GM23338 (cell line): ENCODE results near the gene FAHD1. TPM values are rescaled to one million over a fixed set of nuclear protein-coding genes. Genes with fewer than 3 reads are reported as not detected.

Experiments used
- ATAC-seq: fragments of 200-7000 bp; cut with Tn5 transposase; 3 replicates; pipeline ENCODE4 v1.9.1; 2020
- DNase-seq: peaks from one replicate; pipeline ENCODE4 v3.0.0-alpha.2; 2015; ENCODE audit warnings: low spot score
- H2AFZ ChIP-seq: fragments of 200-600 bp; sonication (generic); 2 replicates; pipeline ENCODE4 v1.8.0; 2016; ENCODE audit warnings: antibody characterized with exemption, mild to moderate bottlenecking, moderate library complexity
- H3F3A ChIP-seq: fragments of 200-600 bp; sonication (generic); replicated peaks from 2 replicates; pipeline ENCODE4 v1.8.0; 2017; ENCODE audit warnings: antibody characterized with exemption, mixed run types, low read depth
- H3K27ac ChIP-seq: fragments of 200-600 bp; sonication (generic); 2 replicates; pipeline ENCODE4 v1.6.1; 2016; ENCODE audit warnings: low read depth
- H3K27me3 ChIP-seq: fragments of 200-600 bp; sonication (generic); 2 replicates; pipeline ENCODE4 v1.8.0; 2016; ENCODE audit warnings: mild to moderate bottlenecking, mixed run types, moderate library complexity; ENCODE audit not compliant: insufficient read depth
- H3K36me3 ChIP-seq: fragments of 200-600 bp; sonication (generic); 2 replicates; pipeline ENCODE4 v1.8.0; 2016; ENCODE audit warnings: mild to moderate bottlenecking; ENCODE audit not compliant: insufficient read depth
- H3K4me1 ChIP-seq: fragments of 200-600 bp; sonication (generic); 2 replicates; pipeline ENCODE4 v1.8.0; 2016; ENCODE audit warnings: mild to moderate bottlenecking, moderate library complexity; ENCODE audit not compliant: insufficient read depth
- H3K4me2 ChIP-seq: fragments of 200-600 bp; sonication (generic); 2 replicates; pipeline ENCODE4 v1.7.1; 2017; ENCODE audit warnings: mixed run types
- H3K4me3 ChIP-seq: fragments of 200-600 bp; sonication (generic); 2 replicates; pipeline ENCODE4 v1.6.1; 2016; ENCODE audit warnings: mixed run types
- H3K79me2 ChIP-seq: fragments of 200-600 bp; sonication (generic); replicated peaks from 2 replicates; pipeline ENCODE4 v1.8.0; 2017; ENCODE audit warnings: mild to moderate bottlenecking; ENCODE audit not compliant: insufficient read depth
- H3K9me2 ChIP-seq: fragments of 200-600 bp; sonication (generic); 2 replicates; pipeline ENCODE4 v1.8.0; 2017; ENCODE audit not compliant: insufficient read depth
- H4K20me1 ChIP-seq: fragments of 200-600 bp; sonication (generic); replicated peaks from 2 replicates; pipeline ENCODE4 v1.8.0; 2017; ENCODE audit warnings: mild to moderate bottlenecking; ENCODE audit not compliant: insufficient read depth
- H3K27ac Mint-ChIP-seq: 2 replicates; pipeline ENCODE4 v1.8.0; 2020; ENCODE audit warnings: inconsistent platforms, mild to moderate bottlenecking, moderate library complexity, mixed read lengths
- H3K27me3 Mint-ChIP-seq: 3 replicates; pipeline ENCODE4 v1.8.0; 2022; ENCODE audit warnings: low read depth, mild to moderate bottlenecking, moderate library complexity, mixed read lengths, inconsistent platforms; ENCODE audit not compliant: insufficient read depth, poor library complexity
- H3K36me3 Mint-ChIP-seq: 3 replicates; pipeline ENCODE4 v1.8.0; 2021; ENCODE audit warnings: low read depth, mild to moderate bottlenecking, inconsistent platforms, moderate library complexity, mixed read lengths
- H3K4me1 Mint-ChIP-seq: 3 replicates; pipeline ENCODE4 v1.8.0; 2020; ENCODE audit warnings: mild to moderate bottlenecking, inconsistent platforms, mixed read lengths
- H3K4me3 Mint-ChIP-seq: 3 replicates; pipeline ENCODE4 v1.8.0; 2021; ENCODE audit warnings: moderate library complexity, mild to moderate bottlenecking, inconsistent platforms, mixed read lengths
- H3K9me3 Mint-ChIP-seq: 3 replicates; pipeline ENCODE4 v1.8.0; 2020; ENCODE audit warnings: moderate library complexity, mild to moderate bottlenecking, inconsistent platforms, mixed read lengths
- CREB1 ChIP-seq: fragments of 250-450 bp; sonication (Bioruptor Pico); IDR thresholded peaks from 2 replicates; pipeline ENCODE4 v1.5.0; 2020; ENCODE audit warnings: low read depth, mild to moderate bottlenecking, moderate library complexity
- EZH2 ChIP-seq: fragments of 200-600 bp; sonication (generic); IDR thresholded peaks from one replicate; pipeline ENCODE4 v1.8.0; 2017; ENCODE audit warnings: antibody characterized with exemption, mild to moderate bottlenecking, low read depth; ENCODE audit not compliant: unreplicated experiment
- EZH2phosphoT487 ChIP-seq: fragments of 200-600 bp; sonication (generic); IDR thresholded peaks from one replicate; pipeline ENCODE4 v1.8.1; 2018; ENCODE audit warnings: antibody characterized with exemption; ENCODE audit not compliant: unreplicated experiment
- POLR2AphosphoS5 ChIP-seq: IDR thresholded peaks from 2 replicates; pipeline ENCODE4 v1.6.1; 2016; ENCODE audit warnings: antibody characterized with exemption, low read depth
- REST ChIP-seq: IDR thresholded peaks from one replicate; pipeline ENCODE4 v1.6.1; 2018; ENCODE audit warnings: antibody characterized with exemption; ENCODE audit not compliant: unreplicated experiment
- STAT1 ChIP-seq: IDR thresholded peaks from one replicate; pipeline ENCODE4 v1.6.1; 2016; ENCODE audit warnings: antibody characterized with exemption; ENCODE audit not compliant: unreplicated experiment
- ZNF114 ChIP-seq: fragments of 250-450 bp; sonication (Bioruptor Pico); IDR thresholded peaks from 2 replicates; pipeline ENCODE4 v1.5.0; 2020; ENCODE audit warnings: mild to moderate bottlenecking, moderate library complexity
- ZNF331 ChIP-seq: fragments of 250-450 bp; sonication (Bioruptor Pico); IDR thresholded peaks from 2 replicates; pipeline ENCODE4 v1.5.0; 2020; ENCODE audit warnings: low read depth, mild to moderate bottlenecking, moderate library complexity
- ZNF462 ChIP-seq: fragments of 250-450 bp; sonication (Bioruptor Pico); IDR thresholded peaks from 2 replicates; pipeline ENCODE4 v1.5.0; 2020; ENCODE audit warnings: mild to moderate bottlenecking, moderate library complexity
- polyA plus RNA-seq: library from polyadenylated mRNA; unstranded; fragments of >200 nt; fragmentation: Nextera tagmentation; extraction: Ambion mirVana; gene quantifications from 2 replicates; pipeline ENCODE4 v1.2.1, GENCODE V29; 2016
- total RNA-seq: library from RNA; depleted of rRNA; stranded (reverse); fragments of >200 nt; shearing (Covaris generic); gene quantifications from 2 replicates; pipeline ENCODE4 v1.2.3, GENCODE V29; 2014

The FAHD1 gene
- total and polyA plus RNA-seq, 2 experiments from 2014 or later: 21.0 to 23.9 TPM

- Histone ChIP-seq H3K79me2 (peaks cover 19% of the 10 kb centered on the region), H3K36me3 (no peaks in the 10 kb centered on the region), H2AFZ (no peak overlapping the region), H3F3A (no peaks in the 10 kb centered on the region), H4K20me1 (no peaks in the 10 kb centered on the region; the same call in 1 of the 2 replicates), H3K9me2 (no peaks in the 10 kb centered on the region), H3K4me2 (no peak overlapping the region), H3K4me1 (peaks cover 17% of the 10 kb centered on the region; the same call in 1 of the 2 replicates), H3K4me3 (no peak overlapping the region), H3K27me3 (no peaks in the 10 kb centered on the region), H3K27ac (no peak overlapping the region)
- Mint-ChIP-seq H3K4me3 (no peak overlapping the region), H3K9me3 (peaks cover 3% of the 10 kb centered on the region; the same call in 2 of the 3 replicates), H3K27me3 (peaks cover 21% of the 10 kb centered on the region), H3K36me3 (peaks cover 2% of the 10 kb centered on the region; the same call in 1 of the 3 replicates), H3K27ac (no peak overlapping the region), H3K4me1 (peaks cover 9% of the 10 kb centered on the region)
- no peak for TF ChIP-seq ZNF331 (CRISPR knock-in tag)
- TF ChIP-seq REST: no peak
- no peak for TF ChIP-seq ZNF462 (CRISPR knock-in tag)
- no peak for TF ChIP-seq CREB1
- TF ChIP-seq EZH2phosphoT487: no peak
- TF ChIP-seq POLR2AphosphoS5: no peak
- no peak for TF ChIP-seq STAT1
- TF ChIP-seq ZNF114 (CRISPR knock-in tag): no peak
- TF ChIP-seq EZH2: no peak
- no peak for ATAC-seq
- DNase-seq: no peak
Measured at GRCh38 chr16:1831186-1832075, 4.4 kb downstream of the FAHD1 start.
